SIG-M5 treated with dmso at 0.1 percent for 504 hours (cell line): ENCODE data around the gene OBSCN.

Source experiments
- DNase-seq: peaks from one replicate; lab custom pipeline; 2025; ENCODE audit not compliant: unreplicated experiment; lab: John Stamatoyannopoulos, UW

OBSCN gene

DNA sequence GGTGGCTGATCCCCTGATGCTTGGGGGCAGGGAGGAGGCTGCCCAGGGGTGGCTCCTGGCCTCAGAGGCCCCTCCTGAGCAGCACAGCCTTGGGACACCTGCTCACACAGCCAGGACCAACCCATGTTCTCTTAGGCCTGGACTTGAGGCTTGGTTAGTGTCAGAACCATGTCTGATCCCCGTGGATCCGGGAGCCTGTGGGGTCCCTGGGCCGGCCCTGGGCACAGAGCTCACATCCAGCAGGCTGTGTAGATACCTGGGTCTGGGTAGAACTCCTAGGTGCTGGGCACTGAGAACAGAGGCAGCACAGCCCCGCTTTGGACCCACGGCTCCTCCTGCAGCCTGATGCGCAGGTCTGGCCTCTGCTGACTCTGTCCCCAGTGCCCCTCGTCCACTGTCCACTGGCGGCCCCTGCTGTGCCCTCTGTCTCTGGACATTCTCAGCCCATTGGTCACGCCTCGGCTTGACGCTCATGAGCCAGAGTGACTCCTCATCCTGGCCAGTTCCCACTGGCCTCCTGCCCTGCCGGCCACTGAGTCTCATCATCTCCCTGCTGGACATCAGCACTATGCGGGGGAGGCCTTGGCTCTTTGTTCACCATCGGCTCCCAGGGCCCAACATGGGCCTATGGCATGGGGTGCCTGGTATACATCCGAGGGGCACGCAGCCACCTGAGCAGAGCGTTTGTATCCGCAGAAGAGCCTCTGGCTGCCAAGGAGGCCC is 128.6 kb downstream of the OBSCN start:
- DNase-seq: no peak

DNA sequence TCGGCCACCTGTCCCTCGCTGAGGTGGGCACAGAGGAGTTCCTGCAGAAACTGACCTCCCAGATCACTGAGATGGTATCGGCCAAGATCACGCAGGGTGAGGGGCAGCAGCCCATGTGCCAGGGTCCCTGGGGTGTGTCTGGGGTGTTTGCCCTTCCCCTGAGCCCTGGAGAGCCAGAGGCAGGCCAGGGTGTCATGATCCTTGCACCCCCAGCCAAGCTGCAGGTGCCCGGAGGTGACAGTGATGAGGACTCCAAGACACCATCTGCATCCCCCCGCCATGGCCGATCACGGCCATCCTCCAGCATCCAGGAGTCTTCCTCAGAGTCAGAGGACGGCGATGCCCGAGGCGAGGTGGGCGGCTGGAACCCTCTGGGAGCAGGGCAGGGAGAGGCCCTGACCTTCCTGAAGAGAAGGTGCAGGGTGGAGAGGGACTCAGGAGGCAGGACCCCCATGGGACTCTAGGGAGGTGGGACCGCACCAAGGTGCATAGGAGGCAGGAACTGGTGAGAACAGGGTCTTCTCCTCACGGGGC is 129.3 kb downstream of the OBSCN start:
- no peak for DNase-seq

DNA sequence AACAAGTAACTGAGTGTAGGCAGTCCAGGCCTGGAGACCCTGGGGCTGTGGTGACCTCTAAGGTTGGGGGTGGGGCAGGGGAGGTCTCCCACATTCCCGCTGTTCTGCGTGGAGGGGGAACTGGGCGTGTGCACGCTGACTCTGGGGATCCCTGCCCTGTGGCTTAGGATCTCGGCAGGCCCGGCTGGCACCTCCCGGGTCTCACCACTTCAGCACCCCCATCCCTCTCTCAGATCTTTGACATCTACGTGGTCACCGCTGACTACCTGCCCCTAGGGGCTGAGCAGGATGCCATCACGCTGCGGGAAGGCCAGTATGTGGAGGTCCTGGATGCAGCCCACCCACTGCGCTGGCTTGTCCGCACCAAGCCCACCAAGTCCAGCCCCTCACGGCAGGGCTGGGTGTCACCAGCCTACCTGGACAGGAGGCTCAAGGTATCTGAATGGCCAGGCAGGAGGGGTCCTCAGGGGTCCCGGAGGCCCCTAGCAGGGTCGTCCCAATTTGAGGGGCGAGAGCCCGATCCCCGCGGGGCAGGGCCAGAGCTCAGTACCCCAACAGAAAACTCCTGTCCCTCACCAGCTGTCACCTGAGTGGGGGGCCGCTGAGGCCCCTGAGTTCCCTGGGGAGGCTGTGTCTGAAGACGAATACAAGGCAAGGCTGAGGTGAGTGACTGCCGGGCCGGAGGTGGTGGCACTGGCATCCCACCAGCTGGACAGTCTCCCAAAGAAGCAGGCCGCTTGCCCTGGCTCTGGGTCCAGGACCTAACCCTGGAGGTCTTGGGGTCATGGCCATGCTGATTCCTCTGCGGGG is 130.1 kb downstream of the OBSCN start:
- no peak for DNase-seq

DNA sequence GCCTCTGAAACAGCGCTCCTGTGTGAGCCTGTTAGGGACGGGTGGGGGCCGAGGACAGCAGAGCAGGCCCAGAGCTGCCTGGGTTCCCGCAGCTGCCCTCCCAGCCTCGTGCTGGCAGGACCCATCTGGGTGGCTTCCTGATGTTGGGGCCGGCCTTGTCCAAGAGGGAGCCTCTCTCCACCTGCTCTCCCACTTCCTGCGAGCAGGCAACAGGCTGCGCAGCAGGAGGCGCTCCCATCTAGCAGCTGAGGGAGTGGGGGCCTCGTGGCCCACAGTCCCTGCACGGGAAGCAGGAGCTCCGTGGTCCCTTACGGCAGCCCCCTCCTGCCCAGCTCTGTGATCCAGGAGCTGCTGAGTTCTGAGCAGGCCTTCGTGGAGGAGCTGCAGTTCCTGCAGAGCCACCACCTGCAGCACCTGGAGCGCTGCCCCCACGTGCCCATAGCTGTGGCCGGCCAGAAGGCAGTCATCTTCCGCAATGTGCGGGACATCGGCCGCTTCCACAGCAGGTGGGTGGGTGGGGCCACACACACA is 130.7 kb downstream of the OBSCN start:
- no peak for DNase-seq

DNA sequence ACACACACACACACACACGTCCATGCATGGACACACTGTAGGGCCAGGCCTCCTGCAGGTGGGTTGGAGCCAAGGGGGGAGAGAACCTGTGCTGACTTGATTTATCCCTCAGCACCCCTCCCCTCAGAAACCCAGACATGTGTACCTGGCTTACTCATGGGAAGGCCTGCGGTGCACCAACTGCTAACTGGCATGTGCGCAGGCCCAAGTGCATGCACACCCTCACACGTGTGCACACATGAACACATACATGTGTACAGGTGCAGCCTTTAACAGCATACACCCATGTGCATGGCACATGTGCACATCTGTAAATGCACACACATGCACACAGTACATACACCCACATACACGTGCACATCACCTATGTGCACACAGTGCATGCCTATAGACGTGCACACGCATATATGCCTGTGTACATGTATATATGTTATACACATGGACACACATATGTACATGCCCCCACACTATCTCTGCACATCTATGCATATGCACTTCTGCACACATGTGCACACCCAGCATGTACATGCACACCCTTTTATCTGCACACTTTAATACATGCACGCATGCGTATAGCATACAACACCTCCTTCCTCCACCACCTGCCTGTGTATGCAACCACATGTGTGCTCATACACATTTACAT is 131.3 kb downstream of the OBSCN start:
- no peak for DNase-seq

DNA sequence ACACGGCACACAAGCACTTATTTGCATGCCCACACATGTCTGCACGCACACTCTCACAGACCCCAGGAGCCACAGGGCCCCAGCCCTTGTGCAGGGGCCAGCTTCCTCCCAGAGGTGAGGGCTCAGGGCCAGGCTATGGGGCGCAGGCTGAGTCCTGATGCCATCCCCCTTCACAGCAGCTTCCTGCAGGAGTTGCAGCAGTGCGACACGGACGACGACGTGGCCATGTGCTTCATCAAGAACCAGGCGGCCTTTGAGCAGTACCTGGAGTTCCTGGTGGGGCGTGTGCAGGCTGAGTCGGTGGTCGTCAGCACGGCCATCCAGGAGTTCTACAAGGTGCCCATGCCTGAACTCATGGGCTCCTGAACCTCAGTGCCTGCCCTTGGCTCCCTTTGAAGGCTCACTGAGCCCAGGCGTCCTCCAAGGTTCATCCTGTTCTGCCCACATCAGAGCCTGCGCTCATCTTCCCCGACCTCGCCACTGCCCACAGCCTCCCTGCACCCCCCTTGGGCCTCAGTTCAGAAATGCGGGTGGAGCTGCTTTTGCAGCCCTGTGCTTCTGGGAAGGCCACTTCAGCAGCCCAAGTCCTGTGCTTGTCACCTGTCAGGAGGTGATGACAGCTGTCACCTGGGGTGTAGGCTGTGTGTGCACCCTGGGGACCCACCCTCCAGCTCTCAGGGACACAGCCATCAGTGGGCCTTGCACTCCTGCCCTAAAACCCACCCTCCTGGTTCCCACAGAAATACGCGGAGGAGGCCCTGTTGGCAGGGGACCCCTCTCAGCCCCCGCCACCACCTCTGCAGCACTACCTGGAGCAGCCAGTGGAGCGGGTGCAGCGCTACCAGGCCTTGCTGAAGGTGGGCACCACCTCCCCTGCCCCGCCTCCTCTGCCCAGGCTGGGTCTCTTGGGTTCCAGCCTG is 132.2 kb downstream of the OBSCN start:
- DNase-seq: no peak

DNA sequence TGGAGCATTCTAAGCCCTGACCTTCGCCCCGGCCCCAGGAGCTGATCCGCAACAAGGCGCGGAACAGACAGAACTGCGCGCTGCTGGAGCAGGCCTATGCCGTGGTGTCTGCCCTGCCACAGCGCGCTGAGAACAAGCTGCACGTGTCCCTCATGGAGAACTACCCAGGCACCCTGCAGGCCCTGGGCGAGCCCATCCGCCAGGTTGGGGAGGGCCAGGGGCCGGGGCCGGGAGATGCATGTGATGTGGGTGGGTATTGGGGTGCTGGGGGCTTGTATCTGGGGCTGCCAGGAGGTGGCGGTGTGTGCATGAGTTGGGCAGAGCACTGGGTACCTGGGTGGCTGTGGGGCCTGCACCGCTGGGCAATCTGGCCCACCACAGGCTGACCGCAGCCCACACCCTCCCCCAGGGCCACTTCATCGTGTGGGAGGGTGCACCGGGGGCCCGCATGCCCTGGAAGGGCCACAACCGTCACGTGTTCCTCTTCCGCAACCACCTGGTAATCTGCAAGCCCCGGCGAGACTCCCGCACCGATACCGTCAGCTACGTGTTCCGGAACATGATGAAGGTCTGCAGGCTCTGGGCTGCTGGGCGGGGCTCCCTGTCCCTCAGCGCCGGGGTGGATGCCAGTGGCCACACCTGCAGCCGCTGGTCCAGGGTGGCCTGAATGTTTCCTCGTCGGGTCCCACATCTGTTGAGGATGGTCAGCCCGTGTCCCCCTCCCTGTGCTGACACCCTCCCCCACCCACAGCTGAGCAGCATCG is 133.0 kb downstream of the OBSCN start:
- no peak for DNase-seq

DNA sequence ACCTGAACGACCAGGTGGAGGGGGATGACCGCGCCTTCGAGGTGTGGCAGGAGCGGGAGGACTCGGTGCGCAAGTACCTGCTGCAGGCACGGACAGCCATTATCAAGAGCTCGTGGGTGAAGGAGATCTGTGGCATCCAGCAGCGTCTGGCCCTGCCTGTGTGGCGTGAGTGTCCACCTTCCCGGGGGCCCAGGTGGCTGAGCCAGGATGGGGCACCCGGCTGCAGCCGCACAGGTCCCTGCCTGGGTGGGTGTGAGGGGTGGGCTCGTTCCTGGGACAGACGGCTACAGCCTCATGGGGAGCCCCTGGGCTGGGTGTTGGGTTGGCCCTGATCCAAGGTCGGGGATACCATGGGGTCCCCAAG is 133.6 kb downstream of the OBSCN start:
- no peak for DNase-seq

DNA sequence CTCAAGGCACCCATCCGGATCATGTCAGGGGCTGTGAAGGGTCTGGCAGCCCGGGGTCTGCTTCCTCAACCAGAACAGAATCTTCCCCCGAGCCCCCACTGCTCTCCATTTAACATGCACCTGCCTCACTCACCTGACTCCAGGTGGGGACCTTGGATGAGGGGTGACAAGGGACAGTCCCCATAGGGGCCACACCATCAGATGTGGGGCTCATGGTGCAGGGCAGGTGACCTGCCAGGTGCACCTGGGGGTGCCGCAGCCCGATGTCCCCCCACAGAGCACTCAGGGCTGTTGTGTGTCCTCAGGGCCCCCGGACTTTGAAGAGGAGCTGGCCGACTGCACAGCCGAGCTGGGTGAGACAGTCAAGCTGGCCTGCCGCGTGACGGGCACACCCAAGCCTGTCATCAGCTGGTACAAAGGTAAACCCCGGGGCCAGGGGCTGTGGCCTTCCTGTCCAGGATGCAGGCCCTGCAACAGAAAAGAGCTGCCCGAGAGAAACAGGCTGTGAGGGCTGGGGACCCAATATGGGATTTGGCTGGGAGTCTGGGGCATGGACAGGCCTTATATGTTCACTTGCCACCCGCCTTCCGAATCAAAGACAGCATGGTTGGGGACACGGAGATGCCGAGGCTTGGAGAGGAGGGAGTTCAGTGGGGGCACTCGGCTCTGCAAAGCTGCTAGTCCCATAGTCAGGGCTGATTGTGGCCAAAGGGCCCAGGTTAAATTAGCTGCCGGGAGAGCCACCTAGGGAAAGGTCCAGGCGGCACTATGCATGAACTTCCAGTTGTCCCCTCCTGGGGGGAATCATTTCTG is 134.2 kb downstream of the OBSCN start:
- no peak for DNase-seq

DNA sequence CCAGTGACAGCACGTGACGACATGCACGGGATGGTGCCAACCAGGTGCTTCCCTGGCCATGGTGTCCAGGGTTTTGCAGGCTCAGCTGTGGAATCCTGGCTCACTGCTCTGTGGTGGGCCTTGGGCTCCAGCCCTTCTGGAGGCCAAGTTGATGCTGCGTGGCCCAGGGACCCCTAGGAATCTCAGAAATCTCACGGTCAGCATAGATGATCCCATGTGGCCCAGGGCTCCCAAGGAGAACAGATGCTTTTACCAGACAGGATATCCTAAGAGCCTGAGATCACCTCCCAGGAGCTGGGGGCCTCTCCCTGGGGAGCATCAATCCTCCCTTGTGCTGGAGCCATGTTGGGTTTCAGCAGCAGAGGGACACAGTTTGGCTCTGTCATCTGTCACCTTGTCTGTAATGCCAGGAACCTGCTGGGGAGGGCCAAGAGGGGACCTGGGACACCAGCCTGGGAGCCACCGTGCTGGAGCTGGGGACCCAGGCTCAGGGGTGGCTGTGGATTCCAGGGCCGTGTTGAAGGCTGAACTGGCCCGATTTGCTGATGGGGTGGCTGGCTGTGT is 134.9 kb downstream of the OBSCN start:
- DNase-seq: no peak

DNA sequence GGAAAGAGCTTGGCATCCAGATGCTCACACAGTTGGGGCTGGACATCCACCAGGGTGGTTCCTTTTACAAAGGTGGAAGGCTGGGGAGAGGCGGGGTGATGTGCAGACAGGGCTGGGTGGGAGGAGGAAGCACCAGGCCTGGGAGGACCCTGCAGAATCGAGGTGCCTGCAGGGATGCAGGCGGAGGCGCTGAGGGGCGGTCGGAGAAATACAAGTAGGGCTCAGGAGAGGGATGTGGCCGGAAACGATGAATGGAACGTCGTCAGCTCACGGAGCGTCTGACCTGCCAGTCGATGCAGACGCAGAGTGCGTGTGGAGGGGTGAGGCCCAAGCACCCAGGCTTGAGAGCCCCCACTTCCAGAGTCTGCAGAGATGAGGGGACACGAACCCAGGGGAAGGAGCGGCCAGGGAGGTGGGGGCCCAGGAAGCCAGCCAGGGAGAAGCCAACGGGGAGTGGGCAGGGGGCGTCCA is 135.4 kb downstream of the OBSCN start:
- no peak for DNase-seq

DNA sequence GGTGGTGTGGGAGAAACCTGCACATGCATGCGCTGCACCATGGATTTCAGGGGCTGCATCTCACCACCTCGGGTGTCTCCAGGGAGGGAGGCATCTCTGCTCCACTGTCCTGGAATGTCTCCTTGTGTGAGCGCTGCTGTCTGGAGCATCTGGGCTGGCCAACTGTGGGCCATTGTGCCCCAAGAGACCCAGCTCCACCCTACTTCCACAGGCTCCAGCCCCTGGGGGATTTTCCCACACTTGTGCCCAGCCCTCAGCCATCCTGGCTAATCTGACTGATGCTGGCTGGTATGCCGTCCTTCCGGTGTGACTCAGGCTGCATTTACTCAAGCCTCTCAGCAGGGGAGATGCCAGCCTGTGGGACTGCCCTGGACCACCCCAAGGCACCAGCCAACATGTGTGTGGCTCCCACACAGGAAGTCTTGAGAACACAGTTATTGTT is 136.8 kb downstream of the OBSCN start:
- no peak for DNase-seq

DNA sequence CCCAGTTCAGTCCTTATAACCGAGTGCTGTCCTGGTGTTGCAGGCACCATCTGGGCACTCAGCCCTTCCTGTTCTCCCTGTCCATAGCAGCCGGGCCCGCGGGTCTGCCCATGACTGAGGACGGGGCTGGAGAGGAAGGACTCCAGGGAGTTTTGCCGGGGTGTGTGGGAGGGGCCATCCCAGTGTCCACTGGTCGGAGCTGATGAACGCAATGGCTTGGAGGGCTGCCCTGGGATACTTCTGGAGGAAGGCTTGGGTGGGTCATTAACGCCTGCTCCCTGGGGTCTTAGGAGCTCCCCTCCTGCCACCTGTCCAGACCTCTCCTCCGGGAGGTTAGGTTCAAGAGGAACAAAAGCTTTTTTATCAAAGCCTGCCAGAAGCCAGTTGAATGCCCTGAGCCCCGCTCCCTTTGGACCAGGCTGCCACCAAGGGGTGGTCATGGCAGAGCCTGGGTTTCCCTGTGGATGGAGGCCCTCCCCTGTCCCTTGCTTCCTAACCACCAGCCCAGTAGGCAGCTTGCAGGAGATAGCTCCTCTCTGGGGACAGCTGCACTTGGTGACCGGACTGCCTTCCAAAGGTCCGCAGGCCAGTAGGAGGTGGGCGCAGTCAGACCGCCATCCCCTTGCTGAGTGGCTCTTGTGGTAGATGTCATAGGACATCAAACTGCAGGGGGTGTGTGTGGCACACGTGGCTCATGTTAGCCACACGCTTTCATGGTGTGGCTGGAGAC is 137.5 kb downstream of the OBSCN start:
- DNase-seq: no peak

DNA sequence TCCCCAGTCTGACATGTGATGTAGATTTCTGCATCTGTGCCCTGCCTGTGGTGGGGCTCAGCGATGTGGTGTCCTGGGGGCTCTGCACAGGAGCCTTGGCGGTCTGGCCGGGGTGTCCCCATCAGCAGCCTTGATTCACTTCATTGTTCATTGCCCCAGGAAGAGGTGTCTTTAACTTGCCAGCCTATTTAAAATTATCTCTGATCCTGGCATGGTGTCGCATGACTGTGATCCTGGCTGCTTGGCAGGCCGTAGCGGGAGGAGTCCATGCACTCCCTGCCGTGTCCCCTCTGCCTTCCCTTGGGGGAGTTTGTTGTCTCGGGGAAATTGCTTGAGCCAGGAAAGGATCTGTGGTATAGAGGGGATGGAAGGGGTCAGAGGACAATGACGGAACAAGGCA is 138.9 kb downstream of the OBSCN start:
- no peak for DNase-seq

DNA sequence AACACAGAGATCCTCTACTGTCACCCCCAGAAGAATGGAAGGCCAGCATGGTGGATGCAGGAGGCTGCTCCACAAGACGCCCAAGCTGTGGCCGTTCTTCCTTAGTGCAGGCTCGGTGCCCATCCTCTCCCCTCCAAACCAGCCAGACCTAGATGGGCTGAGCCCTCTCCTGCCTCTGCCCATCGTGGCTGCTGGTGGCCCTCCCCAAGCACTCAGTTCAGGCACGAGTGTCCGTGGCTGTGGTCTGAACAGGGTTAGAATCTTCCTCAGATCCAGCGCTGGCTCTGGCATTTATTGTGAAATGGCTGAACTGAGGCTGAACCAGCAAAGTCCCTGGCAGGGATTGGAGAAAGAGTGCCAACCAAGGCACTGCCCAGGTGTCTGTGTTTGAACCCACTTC is 139.3 kb downstream of the OBSCN start:
- DNase-seq: no peak

DNA sequence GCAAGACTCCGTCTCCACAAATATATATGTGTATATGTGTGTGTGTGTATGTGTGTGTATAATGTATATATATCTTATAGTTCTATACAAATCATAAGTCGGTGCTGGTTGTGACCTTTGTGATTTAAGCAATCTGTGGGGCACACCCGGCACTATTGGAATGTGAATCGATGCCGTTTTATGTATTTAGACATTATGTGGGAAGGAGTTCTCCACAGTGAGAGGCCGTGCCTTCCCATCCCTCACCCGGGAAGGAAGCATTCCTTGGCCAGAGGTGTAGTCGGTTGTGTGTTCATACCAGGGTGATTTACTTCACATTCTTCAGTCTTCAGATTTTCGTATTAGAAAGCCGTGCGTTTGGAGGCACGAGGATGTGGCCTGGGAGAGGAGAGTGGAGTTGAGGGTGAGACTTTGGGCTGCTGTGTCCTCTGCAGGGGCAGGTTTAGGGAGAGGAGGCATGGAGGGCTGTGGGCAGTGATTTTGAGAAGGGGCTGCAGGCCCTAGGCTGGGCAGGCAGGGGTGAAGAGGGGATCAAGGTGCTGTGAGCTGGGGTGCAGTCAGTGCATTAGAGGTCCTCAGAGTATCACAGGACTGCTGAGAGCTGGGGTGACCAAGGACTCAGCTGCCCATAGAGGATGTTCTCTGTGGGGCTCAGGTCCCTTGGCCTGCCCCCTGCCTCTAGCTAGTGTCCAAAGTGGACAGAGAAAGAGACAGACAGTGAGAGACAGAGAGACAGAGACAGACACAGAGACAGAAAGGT is 141.0 kb downstream of the OBSCN start:
- DNase-seq: no peak

DNA sequence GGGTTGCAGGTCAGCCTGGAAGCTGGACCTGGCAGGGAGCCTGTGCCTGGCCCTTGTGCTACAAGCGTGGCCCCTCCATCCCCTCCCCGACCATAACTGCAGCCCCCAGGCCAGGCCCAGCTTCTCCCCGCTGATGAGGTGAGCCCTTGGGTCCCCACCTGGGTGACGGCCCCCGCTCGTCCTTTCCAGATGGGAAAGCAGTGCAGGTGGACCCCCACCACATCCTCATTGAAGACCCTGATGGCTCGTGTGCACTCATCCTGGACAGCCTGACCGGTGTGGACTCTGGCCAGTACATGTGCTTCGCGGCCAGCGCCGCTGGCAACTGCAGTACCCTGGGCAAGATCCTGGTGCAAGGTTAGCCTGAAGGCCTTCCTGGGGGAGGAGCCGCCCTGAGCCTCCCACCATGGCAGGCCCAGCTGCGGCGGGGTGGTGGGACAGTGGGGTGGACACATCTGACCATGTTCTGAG is 141.9 kb downstream of the OBSCN start:
- no peak for DNase-seq
